ENCODE results near the gene BACH2.

The BACH2 gene

DNA sequence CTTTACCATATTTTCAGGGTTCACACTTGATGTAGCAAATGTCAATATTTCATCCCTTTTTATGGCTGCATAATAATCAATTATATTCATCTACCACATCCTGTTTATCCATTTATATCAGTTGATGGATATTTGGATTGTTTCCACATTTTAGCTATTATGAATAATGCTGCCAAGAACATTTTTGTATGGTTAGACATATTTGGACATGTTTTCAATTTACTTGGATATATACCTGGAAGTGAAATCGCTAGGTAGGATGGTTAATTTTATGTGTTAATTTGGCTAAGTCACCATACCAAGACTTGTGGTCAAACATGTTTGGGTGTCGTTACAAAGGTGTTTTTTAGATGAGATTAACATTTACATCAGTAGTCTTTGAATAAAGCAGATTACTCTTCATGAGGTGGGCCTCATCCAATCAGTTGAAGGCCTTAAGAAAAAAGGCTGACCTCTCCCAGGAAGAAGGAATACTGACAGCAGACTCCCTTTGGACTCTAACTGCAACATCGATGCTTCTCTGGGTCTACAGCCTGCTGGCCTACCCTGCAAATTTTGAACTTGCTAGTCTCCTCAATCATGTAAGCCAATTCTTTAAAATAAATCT lies 196.5 kb downstream of the BACH2 start:
- Mint-ChIP-seq H3K27me3 (no peaks in the 10 kb centered on the region), H3K4me3 (no peak overlapping the region), H3K27ac (peak overlapping the region; percentile 75), H3K36me3 (peaks cover 21 to 43% of the 10 kb centered on the region in 2 donors), H3K4me1 (peaks cover 63 to 95% of the 10 kb centered on the region in 2 donors), H3K9me3 (peaks cover 0 to 4% of the 10 kb centered on the region in 2 donors)
- no peak for DNase-seq
- ATAC-seq (replicated peaks), result no peak

DNA sequence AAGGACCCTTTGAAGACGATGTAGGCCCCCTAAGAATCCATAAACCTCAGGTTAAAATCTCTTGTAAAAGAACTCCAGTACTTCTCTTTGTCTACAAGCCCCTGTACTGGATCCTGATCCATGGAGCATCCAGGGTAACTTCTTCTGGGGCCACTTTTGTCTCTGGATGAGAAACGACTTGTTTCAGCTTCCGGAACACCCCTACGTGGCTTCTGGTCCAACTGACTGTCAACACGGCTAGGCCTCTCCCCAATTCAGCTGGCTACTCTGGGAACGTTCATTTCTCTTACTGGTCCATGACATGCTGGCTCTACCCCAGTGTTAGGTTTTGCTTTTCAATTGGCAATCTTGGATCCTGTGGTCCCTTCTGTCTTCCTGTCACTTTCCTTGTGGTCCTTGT lies 198.0 kb downstream of the BACH2 start:
- peak overlapping the region; percentile 85 for H3K27ac Mint-ChIP-seq
- no peak for DNase-seq
- H3K4me3 Mint-ChIP-seq, result no peak overlapping the region

DNA sequence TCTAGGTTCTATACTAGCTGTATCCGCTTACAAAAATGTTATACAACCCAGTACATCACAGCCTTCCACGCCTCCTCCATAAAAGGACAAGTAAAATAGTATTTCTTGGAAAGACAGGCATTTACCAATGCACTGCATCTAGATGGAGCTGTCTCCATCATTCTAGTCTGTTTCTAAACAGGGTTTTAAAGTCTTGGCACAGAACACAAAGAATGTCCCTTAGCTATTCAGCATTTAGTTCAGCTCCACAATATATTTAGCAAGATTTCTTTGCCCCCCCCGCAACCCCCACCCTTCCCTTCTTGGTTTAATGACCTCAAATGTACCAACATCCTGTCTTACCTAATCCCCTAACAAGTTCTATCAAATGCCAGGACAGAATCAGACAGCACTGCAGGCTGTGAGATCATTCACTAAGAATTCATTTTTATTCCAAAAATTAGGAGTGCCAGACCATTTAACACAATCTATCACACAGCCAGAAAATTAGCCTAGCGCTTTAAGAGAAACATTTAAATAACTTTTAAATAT lies 198.6 kb downstream of the BACH2 start:
- Mint-ChIP-seq H3K27me3 (no peaks in the 10 kb centered on the region), H3K4me1 (peaks cover 64 to 97% of the 10 kb centered on the region in 2 donors), H3K4me3 (no peak overlapping the region), H3K27ac (peak overlapping the region; percentile 85), H3K36me3 (peaks cover 14 to 30% of the 10 kb centered on the region in 2 donors), H3K9me3 (peaks cover 0 to 4% of the 10 kb centered on the region in 2 donors)
- ATAC-seq (replicated peaks) (peak; percentile 22 to 26), DNase-seq (no peak)

More for the DNA sequence above, 198.0 kb downstream of the BACH2 start:
- no peak for ATAC-seq (replicated peaks)
- Mint-ChIP-seq H3K4me1 (peaks cover 66 to 97% of the 10 kb centered on the region in 2 donors), H3K27me3 (no peaks in the 10 kb centered on the region), H3K36me3 (peaks cover 19 to 35% of the 10 kb centered on the region in 2 donors), H3K9me3 (peaks cover 0 to 4% of the 10 kb centered on the region in 2 donors)

DNA sequence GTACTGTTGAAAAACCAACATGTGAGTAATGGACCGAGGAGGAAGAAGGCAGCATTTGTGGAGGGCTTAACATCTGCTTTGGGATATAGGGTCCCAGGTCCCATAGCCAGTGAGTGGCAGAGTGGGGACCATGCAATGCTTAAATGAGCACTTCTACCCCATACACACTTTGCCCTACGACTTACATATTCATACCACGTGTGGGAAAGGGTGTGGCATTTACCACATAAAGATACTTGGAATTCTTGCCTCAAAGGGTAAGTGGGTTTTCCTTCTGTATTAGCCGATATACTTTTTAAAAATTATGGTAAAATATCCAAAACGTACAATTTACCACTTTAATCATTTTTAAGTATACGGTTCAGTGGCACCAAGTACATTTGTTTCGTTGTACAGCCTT lies 199.3 kb downstream of the BACH2 start:
- peaks cover 65 to 97% of the 10 kb centered on the region in 2 donors for H3K4me1 Mint-ChIP-seq
- DNase-seq (no peak), ATAC-seq (replicated peaks) (no peak)
- H3K9me3 Mint-ChIP-seq, result peaks cover 0 to 4% of the 10 kb centered on the region in 2 donors
- H3K4me3 Mint-ChIP-seq, result no peak overlapping the region
- H3K36me3 Mint-ChIP-seq, result peaks cover 13 to 26% of the 10 kb centered on the region in 2 donors
- no peaks in the 10 kb centered on the region for H3K27me3 Mint-ChIP-seq
- H3K27ac Mint-ChIP-seq, result peak overlapping the region; percentile 85

DNA sequence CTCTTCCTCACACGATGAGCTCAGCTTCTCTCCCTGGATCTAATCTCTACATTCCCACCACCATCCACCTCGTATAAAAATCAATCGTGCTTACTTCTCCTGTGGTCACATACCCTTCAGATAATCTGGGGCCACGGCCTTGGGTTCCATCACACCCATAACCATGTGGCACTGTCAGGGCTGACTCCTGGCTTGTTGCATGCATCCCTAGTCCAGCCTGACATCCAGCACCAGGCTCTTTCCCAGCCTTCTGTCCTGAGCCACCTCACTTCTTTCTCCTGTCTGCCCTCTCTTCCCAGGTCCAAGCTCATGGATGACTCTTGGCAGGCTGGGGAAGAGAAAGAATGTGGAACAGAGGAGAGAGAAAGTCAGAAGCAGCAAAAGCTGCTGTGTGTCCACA lies 199.8 kb downstream of the BACH2 start:
- DNase-seq (no peak), ATAC-seq (replicated peaks) (no peak)
- H3K9me3 Mint-ChIP-seq, result peaks cover 0 to 4% of the 10 kb centered on the region in 2 donors
- H3K27me3 Mint-ChIP-seq, result no peaks in the 10 kb centered on the region
- peaks cover 64 to 94% of the 10 kb centered on the region in 2 donors for H3K4me1 Mint-ChIP-seq
- peak overlapping the region; percentile 85 for H3K27ac Mint-ChIP-seq
- peaks cover 13 to 26% of the 10 kb centered on the region in 2 donors for H3K36me3 Mint-ChIP-seq
- H3K4me3 Mint-ChIP-seq, result no peak overlapping the region

DNA sequence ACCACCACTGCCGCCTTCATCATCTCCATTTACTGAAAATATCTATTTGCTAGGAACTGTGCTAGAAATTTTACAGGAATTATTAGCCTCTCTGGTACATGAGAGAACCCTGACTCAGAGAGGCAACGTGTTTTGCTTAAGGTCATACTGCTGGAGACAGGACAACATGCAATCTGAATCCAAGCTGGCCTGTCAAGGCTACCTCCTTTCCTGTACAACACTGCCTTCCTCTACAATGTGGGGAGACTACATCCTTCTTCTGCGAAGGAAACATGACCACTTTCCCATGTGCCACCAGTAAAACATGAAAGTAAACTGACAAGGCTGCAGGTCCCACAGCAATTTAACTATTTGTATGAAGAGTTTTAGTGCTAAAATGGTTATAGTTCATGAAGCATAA lies 200.9 kb downstream of the BACH2 start:
- H3K4me3 Mint-ChIP-seq, result peak overlapping the region; percentile 14
- ATAC-seq (replicated peaks), result no peak
- no peaks in the 10 kb centered on the region for H3K27me3 Mint-ChIP-seq
- DNase-seq, result no peak
- peak overlapping the region; percentile 90 for H3K27ac Mint-ChIP-seq
- H3K9me3 Mint-ChIP-seq, result no peaks in the 10 kb centered on the region
- H3K36me3 Mint-ChIP-seq, result peaks cover 11 to 23% of the 10 kb centered on the region in 2 donors
- H3K4me1 Mint-ChIP-seq, result peaks cover 65 to 93% of the 10 kb centered on the region in 2 donors

DNA sequence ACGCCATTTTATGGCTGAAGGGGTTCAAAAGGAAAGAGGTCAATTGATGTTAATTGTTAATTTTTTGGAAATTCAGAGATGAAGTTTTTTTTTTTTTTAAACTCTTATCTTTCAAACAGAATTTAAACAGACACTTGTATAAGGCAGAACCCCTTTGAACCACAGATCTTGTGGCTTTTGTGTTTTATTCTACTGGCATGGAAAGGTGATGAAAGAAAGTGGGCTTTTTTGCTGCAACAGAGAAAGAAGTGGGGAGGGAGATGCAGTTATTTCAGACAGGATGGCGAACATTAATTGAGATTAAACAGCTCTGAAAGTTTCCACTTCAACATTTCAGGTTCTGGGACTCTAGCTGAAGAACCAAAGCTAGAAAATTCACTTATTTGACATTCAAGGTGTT lies 201.5 kb downstream of the BACH2 start:
- Mint-ChIP-seq H3K36me3 (peaks cover 9 to 23% of the 10 kb centered on the region in 2 donors), H3K4me1 (peaks cover 64 to 95% of the 10 kb centered on the region in 2 donors)

DNA sequence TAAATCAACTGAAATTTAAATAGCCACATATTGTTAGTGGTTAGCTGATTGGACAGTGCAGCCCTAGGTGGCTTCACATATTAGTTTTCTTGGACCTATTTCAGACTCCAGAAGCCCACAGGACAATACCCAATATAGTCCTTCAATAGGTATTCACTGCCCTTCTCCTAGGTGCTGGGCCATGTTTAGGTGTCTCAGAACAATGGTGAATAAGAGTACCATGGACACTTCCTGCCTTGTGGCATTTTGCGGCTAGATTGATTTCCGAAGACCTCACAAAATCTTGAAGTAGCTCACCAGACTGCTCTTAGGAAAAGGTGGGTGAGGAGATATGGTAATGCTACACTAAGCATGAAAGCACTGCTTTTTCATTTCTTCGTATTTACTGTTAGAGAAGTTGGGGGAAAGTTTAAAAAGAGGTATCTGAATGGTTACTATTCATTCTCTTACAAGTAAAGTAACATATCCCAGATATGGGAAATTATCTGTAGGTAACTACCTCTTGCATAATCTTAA lies 203.0 kb downstream of the BACH2 start:
- H3K9me3 Mint-ChIP-seq, result peaks cover 0 to 1% of the 10 kb centered on the region in 2 donors
- H3K4me3 Mint-ChIP-seq, result peak overlapping the region; percentile 26 to 50
- ATAC-seq (replicated peaks) (peak; percentile 87 to 88), DNase-seq (peak; percentile 48)
- H3K27ac Mint-ChIP-seq, result peak overlapping the region; percentile 90
- peaks cover 59 to 90% of the 10 kb centered on the region in 2 donors for H3K4me1 Mint-ChIP-seq
- H3K27me3 Mint-ChIP-seq, result no peaks in the 10 kb centered on the region
- H3K36me3 Mint-ChIP-seq, result peaks cover 12 to 23% of the 10 kb centered on the region in 2 donors

More for the DNA sequence above, 201.5 kb downstream of the BACH2 start:
- H3K9me3 Mint-ChIP-seq, result peaks cover 0 to 1% of the 10 kb centered on the region in 2 donors
- H3K27ac Mint-ChIP-seq, result peak overlapping the region; percentile 90
- H3K4me3 Mint-ChIP-seq, result no peak overlapping the region
- no peaks in the 10 kb centered on the region for H3K27me3 Mint-ChIP-seq
- DNase-seq (no peak), ATAC-seq (replicated peaks) (no peak)

DNA sequence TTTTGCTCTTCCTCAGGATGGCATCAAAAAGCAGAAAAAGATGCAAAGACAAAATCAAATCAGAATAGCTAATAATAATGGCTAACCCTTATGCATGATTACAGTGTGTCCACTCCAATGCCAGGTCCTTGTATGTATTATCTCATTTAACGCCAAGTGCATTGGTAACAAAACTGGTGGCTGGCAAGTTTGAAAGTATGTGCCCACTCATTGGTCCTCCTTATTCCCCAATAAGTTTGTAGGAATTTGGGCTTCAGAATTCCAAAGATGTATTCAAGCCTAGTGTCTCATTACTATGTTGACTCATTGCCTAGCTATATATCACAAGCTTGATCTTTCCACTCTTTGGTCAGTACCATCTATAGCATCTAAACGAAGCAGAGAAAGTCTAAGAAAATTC lies 205.8 kb downstream of the BACH2 start:
- Mint-ChIP-seq H3K36me3 (peaks cover 19 to 30% of the 10 kb centered on the region in 2 donors), H3K9me3 (peaks cover 0 to 1% of the 10 kb centered on the region in 2 donors), H3K4me1 (peaks cover 54 to 90% of the 10 kb centered on the region in 2 donors), H3K4me3 (no peak overlapping the region), H3K27ac (peak overlapping the region; percentile 90), H3K27me3 (no peaks in the 10 kb centered on the region)
- DNase-seq, result no peak
- ATAC-seq (replicated peaks), result no peak

DNA sequence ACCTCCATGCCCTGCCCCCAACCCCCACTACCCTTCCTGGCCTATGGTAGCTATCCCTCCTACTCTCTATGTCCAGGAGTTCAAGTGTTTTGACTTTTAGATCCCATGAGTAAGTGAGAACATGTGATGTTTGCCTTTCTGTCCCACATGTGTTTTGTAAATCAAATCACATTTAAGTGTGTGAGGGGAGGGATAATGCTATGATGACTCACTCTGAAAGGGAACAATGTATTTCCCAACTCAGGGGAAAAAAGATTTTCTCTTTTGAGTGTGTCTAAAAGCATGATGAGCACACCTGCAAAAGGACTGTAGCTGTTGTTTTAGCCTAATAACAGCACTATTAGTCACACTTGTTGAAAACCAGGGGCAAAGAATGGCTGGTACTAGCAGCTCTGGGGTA lies 208.6 kb downstream of the BACH2 start:
- H3K4me1 Mint-ChIP-seq, result peaks cover 48 to 83% of the 10 kb centered on the region in 2 donors
- peak overlapping the region; percentile 2 to 10 for H3K4me3 Mint-ChIP-seq
- no peaks in the 10 kb centered on the region for H3K27me3 Mint-ChIP-seq
- peak overlapping the region; percentile 93 for H3K27ac Mint-ChIP-seq
- H3K36me3 Mint-ChIP-seq, result peaks cover 29 to 38% of the 10 kb centered on the region in 2 donors
- ATAC-seq (replicated peaks) (peak; percentile 57 to 68), DNase-seq (no peak)
- peaks cover 0 to 1% of the 10 kb centered on the region in 2 donors for H3K9me3 Mint-ChIP-seq

DNA sequence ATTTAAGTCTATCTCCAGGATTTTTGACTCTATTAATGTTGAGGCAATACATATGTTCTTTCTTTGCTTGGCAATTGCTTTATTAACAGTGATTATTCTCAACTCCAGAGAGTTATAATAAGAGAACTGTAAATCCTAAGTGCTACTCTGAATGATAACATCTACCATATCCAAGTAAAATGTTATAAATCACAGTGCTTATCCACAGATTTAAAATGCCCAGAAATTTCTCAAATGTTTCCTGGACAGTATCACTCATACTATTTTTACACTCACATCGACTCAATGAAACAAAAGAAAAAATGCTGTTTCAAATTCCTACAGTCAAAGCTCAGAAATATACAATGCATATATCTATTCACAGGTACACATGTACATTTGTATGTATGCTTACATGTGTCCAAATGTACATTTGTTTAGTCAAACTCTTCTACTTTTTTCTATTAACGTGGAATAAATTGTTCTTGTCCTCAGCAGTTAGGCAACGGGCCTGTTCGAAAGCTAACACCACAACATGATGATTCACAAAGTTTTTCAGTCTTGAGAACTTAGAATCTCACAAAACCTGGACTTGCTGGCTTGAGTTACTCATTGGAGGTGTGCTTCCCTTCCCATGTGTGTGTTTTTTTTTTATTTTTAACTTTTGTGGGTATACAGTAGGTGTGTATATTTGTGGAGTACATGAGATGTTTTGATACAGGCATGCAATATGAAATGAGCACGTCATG lies 209.4 kb downstream of the BACH2 start:
- DNase-seq (no peak), ATAC-seq (replicated peaks) (no peak)
- Mint-ChIP-seq H3K9me3 (peaks cover 0 to 1% of the 10 kb centered on the region in 2 donors), H3K27me3 (no peaks in the 10 kb centered on the region), H3K36me3 (peaks cover 29 to 38% of the 10 kb centered on the region in 2 donors), H3K27ac (peak overlapping the region; percentile 72), H3K4me1 (peaks cover 47 to 83% of the 10 kb centered on the region in 2 donors), H3K4me3 (no peak overlapping the region)

DNA sequence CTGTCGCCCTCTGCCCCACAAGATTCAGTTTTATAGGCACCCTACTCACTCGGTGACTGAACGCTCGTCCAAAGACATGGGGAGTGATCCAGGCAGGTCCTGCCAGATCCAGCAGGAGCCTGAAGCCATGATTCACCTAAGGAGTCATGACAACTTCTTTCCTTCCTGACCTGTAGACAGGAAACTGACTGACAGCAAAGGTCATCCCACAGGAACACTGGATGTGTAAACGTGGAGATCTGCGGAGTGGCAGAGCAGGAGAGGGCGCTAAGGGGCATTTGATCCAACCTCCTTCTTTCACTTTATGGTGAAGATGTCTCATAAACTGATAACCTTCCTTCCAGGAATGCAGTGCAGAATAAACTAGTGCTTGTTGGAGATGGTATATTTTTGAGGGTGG lies 210.1 kb downstream of the BACH2 start:
- ATAC-seq (replicated peaks) (no peak), DNase-seq (no peak)
- no peak overlapping the region for H3K4me3 Mint-ChIP-seq
- peaks cover 50 to 87% of the 10 kb centered on the region in 2 donors for H3K4me1 Mint-ChIP-seq
- peak overlapping the region; percentile 72 for H3K27ac Mint-ChIP-seq
- H3K27me3 Mint-ChIP-seq, result no peaks in the 10 kb centered on the region
- peaks cover 29 to 38% of the 10 kb centered on the region in 2 donors for H3K36me3 Mint-ChIP-seq
- peaks cover 0 to 1% of the 10 kb centered on the region in 2 donors for H3K9me3 Mint-ChIP-seq

DNA sequence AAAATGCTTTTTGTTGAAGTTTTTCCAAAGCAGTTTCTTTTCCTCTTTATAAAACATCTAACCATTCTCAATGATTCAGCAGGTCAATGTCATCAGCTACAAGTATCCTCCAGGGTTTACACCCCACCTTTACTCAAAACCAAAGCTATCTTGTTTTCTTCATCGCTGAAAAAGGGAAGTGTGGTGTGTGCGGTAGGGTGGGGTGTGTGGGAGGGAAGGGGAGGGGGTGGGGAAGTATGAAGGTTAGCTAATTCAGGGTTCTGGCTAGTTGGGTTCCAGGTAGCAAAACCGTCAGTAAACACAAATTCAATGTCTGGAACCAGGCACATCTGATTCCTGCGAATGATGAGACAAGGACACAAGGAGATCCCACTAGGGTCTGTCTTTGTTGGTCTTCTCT lies 212.8 kb downstream of the BACH2 start:
- DNase-seq, result peak; percentile 65
- Mint-ChIP-seq H3K27ac (peak overlapping the region; percentile 78), H3K36me3 (peaks cover 41 to 56% of the 10 kb centered on the region in 2 donors)

DNA sequence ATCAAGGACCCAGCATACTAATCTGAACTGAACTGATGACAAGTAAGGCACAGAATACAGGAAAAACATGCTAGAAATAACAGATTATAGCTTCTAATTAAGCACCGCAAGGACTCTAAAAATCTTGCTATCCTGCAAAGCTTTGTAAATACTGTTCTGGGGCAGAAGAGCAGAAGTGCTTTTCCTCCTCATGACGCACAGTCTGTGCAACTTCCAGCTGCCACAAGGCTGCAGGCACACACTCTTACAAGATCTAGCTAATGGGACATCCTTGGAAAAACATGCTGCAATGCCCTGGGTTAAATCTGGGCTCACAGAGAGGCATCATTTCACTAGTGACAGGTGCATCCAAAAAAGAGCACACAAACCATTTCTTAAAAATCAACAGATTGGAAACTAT lies 213.8 kb downstream of the BACH2 start:
- Mint-ChIP-seq H3K9me3 (no peaks in the 10 kb centered on the region), H3K27me3 (no peaks in the 10 kb centered on the region), H3K27ac (peak overlapping the region; percentile 81), H3K4me1 (peaks cover 47 to 90% of the 10 kb centered on the region in 2 donors), H3K4me3 (peak overlapping the region in 1 of 2 donors; percentile 16), H3K36me3 (peaks cover 48 to 63% of the 10 kb centered on the region in 2 donors)
- no peak for DNase-seq
- ATAC-seq (replicated peaks), result no peak

More for the DNA sequence above, 212.8 kb downstream of the BACH2 start:
- no peaks in the 10 kb centered on the region for H3K27me3 Mint-ChIP-seq
- peak overlapping the region; percentile 22 to 55 for H3K4me3 Mint-ChIP-seq
- H3K4me1 Mint-ChIP-seq, result peaks cover 45 to 90% of the 10 kb centered on the region in 2 donors
- H3K9me3 Mint-ChIP-seq, result no peaks in the 10 kb centered on the region
- peak; percentile 48 to 61 for ATAC-seq (replicated peaks)

Data from stimulated activated naive B cell treated with anti-CD40 and anti-IgM and Interleukin-4, amounts not matched to agents 10 μg/mL and 1 μg/mL and 100 μg/mL, for 72 hours (primary cell).